ENCODE measurements around the gene ZBTB16. TPM values are rescaled to one million over a fixed set of nuclear protein-coding genes. Genes with fewer than 3 reads are reported as not detected.

The ZBTB16 gene
- total RNA-seq, 1 donor from 2014 or later = 64.8 TPM

- ATAC-seq (ENCODE audit: poor library complexity) (peak; percentile 76), DNase-seq (peak; percentile 85)
- intact Hi-C loops (cut with DNase I) = no loop called here
These were observed 138.4 kb downstream of the ZBTB16 start for GRCh38 chr11:114197799-114198500.

DNA sequence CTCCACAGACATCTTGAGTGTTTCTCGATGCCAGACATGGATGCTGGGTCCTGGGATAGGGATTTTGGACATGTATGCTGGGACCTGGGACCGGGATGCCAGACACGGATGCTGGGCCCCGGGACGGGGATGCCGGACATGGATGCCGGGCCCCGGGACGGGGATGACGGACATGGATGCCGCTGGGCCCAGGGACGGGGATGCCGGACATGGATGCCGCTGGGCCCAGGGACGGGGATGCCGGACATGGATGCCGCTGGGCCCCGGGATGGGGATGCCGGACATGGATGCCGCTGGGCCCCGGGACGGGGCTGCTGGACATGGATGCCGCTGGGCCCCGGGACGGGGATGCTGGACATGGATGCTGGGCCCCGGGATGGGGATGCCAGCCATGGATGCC, 139.5 kb downstream of the ZBTB16 start:
- intact Hi-C loops (cut with DNase I) = no loop called here
- no peak for ATAC-seq (ENCODE audit: poor library complexity)

GRCh38 chr11:114200351-114201133, 141.0 kb downstream of the ZBTB16 start:
- no peak for DNase-seq
- intact Hi-C loops (cut with DNase I) = no loop called here
- no peak for ATAC-seq (ENCODE audit: poor library complexity)

More for the DNA sequence above, 139.5 kb downstream of the ZBTB16 start:
- DNase-seq = no peak

- no peak for ATAC-seq (ENCODE audit: poor library complexity)
- peak; percentile 64 for DNase-seq
- intact Hi-C loops (cut with DNase I) = no loop called here
These were observed 141.7 kb downstream of the ZBTB16 start for GRCh38 chr11:114201219-114201618.

DNA sequence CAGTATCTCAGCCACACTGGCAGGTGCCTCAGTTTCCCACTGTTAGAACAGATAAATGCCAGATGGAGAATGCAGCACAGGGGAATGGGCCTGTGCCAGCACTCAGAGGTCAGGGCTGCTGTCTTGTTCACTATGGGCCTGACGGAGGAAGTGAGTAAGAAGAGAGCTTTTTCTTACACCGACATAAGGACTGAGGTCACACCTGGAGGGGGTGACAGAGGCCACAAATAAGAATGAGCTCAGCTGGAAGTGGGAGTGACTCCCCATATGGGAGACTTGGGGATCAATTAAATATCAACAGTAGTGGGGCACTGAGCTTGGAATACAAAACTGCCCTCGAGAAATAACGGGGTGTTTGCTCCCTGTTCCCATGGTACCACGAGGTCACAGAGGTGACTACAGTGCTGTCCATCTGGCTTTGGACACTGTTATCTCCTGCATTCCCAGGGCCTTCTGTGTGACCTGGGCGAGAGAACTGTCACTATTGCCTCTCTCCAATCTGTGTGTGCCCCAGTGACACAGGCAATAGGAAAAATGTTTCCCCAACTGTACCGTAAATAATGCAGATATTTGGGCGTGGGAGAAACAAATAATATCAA, 142.6 kb downstream of the ZBTB16 start:
- intact Hi-C loops (cut with DNase I) = no loop called here
- ATAC-seq (ENCODE audit: poor library complexity) = no peak
- DNase-seq = no peak

GRCh38 chr11:114207096-114207495, 147.6 kb downstream of the ZBTB16 start:
- no peak for ATAC-seq (ENCODE audit: poor library complexity)
- no peak for DNase-seq
- intact Hi-C loops (cut with DNase I) = no loop called here

DNA sequence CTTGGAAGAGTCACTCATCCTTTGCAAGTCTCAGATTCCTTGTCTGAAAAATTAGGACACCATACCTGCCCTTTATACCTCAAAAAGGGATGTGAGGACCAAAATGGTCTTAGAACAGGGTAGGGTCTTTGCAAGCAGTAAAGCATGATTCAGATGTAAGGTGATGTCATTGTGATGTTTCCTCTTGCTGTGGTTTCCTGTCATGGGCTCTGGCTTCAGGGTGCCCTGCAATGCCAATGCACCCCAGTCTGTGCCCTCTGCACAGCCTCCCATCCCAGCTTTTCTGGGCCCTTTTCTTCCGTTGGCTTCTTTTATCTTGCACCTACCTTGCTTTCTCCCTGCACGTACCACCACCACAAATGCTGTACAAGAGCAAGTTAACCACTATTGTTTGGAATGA, 148.9 kb downstream of the ZBTB16 start:
- ATAC-seq (ENCODE audit: poor library complexity) (no peak), DNase-seq (no peak)
- intact Hi-C loops (cut with DNase I) = no loop called here

DNA sequence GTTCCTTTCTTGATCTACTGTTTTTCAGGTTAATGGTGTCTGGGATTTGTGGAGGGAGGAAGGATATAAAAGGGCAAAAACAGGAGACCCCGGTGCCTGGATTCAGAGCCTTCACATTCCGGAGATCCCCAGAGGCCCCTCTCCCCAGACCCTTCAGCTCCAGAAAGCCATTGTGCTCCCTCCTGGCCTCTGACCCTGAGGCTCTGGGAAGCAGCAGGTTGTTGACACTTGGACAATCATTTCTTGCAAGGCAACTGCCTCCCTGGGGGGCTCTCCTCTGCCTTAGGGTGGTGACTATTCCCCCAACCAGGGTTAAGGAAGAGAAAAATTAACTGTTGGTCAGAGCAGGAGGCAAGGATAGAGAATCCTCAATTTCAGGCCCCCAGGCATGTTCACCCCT, 149.8 kb downstream of the ZBTB16 start:
- intact Hi-C loops (cut with DNase I) = no loop called here
- DNase-seq (no peak), ATAC-seq (ENCODE audit: poor library complexity) (no peak)

DNA sequence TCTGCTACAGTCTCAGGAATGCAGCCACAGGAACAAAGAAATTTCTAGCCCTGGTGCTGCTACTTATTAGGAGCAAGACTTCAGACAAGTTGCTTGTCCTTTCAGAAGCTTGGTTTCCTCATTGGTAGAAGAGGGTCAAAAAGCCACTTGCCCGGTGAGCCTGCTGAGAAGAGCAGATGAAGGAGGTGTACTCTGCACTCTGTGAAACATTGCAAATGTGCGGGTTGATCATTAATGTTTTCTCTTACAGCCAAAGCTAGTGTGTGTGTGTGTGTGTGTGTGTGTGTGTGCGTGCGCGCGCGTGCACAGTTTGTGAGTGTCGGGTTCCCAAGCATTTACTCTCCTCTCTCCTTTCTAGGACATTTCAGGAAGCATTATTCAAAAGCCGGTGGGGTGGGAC, 150.4 kb downstream of the ZBTB16 start:
- intact Hi-C loops (cut with DNase I) = no loop called here
- DNase-seq = no peak

GRCh38 chr11:114211444-114212121, 152.1 kb downstream of the ZBTB16 start:
- DNase-seq = no peak
- intact Hi-C loops (cut with DNase I) = no loop called here
- no peak for ATAC-seq (ENCODE audit: poor library complexity)

More for the DNA sequence above, 150.4 kb downstream of the ZBTB16 start:
- ATAC-seq (ENCODE audit: poor library complexity) = no peak

DNA sequence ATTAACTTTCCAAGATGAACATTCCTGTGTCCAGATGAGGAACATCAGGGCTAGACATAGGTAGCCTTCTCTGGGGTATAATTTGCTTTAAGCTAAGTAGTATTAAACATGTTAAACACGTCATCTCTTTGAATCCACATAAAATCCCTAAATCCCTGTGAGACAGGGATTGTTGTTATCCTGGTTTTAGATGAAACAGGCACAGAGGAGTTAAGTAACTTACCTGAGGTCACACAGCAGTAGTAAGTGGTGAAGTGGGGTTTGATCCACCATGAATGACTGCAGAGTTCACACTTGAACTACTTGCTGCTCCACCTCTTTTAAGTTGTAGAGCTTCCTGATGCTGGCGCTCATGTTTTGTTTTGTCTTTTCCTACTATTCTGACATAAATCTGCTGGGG, 154.1 kb downstream of the ZBTB16 start:
- no peak for DNase-seq
- intact Hi-C loops (cut with DNase I) = no loop called here
- ATAC-seq (ENCODE audit: poor library complexity) = no peak

DNA sequence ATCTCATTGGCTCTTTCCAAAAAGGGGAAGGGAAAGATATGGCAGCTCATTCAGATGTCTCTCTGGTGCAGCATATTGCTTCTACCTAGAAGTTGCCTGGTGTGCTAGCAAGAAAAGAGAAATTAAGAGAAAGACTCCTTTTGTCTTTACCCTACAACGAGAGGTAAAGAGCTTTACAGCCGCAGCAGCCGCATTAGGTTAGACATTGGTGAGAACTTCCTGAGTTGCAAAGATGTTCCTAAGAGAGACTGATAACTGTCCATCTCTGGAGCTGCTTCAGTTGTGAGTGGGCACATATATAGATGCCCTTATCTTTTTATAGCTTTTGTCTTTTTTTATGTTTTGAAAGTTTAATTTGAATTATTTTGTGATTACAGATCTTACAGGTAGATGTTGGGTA, 155.9 kb downstream of the ZBTB16 start:
- DNase-seq = no peak
- ATAC-seq (ENCODE audit: poor library complexity) = no peak
- intact Hi-C loops (cut with DNase I) = no loop called here

DNA sequence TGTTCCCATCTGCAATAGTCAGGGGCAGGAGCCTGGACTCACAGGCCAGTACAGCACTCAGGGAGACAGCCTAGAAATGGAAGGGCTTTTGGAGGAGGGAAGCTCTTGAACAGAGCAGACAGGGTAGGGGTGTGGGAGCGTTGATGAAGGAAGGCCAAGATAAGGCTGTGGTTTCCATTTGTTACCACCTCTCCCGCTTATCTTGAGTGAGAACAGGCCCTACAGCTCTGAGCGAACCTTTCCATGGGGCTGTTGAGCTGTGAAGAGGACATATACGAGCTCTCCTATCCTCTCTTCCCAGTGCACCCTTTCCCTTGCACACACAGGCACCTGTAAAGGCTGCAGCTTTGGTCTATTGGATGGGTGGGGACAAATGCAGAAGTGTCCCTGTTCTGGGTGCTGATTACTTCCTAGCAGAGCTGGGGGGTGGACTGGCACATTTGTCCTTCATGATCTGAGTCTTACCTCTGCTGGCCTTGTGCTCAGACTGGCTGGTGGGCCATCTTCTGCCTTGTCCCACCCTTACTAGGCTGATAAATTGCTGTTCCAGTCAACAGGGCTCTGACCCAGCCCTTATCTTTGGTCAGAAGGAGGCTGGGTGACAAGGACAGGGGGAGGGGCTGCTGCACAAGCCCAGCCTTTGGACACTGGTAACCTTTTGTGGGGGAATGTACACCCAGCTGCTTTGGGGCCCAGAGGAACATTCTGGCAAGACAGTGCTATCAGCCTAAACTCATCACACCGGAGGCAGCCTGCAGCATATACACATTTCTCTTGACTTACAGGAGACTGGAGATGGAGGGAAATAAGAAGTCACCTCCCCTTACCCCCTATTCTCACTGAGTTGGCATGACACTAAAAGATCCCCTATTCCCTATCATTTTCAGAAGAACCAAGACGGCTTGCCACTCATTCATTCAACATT, 156.6 kb downstream of the ZBTB16 start:
- ATAC-seq (ENCODE audit: poor library complexity) (peak; percentile 76), DNase-seq (no peak)
- intact Hi-C loops (cut with DNase I) = no loop called here

DNA sequence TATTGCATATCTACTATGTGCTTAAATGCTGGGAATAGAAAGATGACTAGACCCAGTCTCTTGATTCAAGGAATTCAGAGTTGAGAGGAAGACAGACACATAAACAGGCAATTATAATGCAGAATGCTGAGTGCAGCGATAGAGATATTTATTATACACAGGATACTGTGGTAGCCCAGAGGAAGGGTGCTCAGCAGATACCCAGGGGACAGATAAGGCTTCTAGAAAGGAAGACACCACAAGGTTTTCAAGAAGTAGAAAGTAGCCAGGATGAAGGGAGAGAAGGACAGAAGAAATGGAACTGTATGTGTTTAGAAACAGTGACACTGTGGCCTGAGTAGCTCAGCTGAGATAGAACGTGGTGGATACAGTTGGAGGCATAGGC, 157.3 kb downstream of the ZBTB16 start:
- DNase-seq = no peak
- intact Hi-C loops (cut with DNase I) = no loop called here
- no peak for ATAC-seq (ENCODE audit: poor library complexity)

DNA sequence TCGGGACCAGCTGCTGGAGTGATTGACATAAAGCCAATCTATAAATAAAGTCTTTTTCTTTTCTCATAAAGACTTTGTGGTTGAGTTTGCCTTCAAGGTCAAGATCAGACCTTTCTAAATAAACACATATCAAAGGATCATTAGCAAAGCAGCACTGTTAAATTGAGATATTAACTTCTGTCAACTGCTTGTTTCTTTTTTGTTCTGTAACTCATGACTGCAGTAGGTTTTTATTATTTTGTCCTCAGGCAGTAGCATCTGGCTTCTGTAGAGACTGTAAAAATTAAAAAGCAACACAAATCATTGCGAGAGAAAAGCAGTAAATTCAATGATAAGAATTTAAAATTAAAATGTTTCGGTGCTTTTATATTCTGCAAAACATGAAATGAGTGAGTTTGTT, 159.0 kb downstream of the ZBTB16 start:
- no peak for ATAC-seq (ENCODE audit: poor library complexity)
- intact Hi-C loops (cut with DNase I) = no loop called here
- no peak for DNase-seq

- DNase-seq = no peak
- peak; percentile 26 for ATAC-seq (ENCODE audit: poor library complexity)
- intact Hi-C loops (cut with DNase I) = no loop called here
These were observed 160.2 kb downstream of the ZBTB16 start for GRCh38 chr11:114219559-114220349.

- no peak for ATAC-seq (ENCODE audit: poor library complexity)
- intact Hi-C loops (cut with DNase I) = no loop called here
- DNase-seq = no peak
These were observed 161.5 kb downstream of the ZBTB16 start for GRCh38 chr11:114221037-114221436.

DNA sequence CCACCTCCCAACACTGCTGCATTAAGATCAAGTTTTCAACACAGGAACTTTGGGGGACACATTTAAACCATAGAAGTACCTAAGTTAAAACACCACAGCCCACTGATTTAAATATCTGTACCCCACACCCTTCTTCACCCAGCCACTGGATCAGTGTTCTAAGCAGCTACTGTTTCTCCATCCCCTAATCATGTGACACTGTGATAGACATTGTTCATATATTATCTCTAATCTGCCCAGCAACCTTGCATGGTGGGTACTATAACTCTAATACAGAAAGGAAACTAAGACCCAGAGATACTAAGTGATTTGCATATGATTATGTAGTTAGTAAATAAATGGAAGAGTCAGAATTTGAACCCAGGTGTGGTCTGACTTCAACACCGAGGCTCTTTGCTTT, 166.2 kb downstream of the ZBTB16 start:
- intact Hi-C loops (cut with DNase I) = no loop called here
- ATAC-seq (ENCODE audit: poor library complexity) = no peak
- no peak for DNase-seq

Measured in Right ventricle myocardium superior (tissue), 1 donor.